ENCODE data around the gene STYX. TPM values are rescaled to one million over a fixed set of nuclear protein-coding genes. Genes with fewer than 3 reads are reported as not detected.
A peak's percentile ranks its signal among the peaks of the same experiment; 100 is the strongest.
"Not testable (repeated sequence)": the region's sequence is repeated elsewhere in the genome, so short reads cannot be mapped to it uniquely, and the experiment has no call there.

STYX gene
- total RNA-seq, 1 experiment from 2014 or later = 12.1 TPM

DNA sequence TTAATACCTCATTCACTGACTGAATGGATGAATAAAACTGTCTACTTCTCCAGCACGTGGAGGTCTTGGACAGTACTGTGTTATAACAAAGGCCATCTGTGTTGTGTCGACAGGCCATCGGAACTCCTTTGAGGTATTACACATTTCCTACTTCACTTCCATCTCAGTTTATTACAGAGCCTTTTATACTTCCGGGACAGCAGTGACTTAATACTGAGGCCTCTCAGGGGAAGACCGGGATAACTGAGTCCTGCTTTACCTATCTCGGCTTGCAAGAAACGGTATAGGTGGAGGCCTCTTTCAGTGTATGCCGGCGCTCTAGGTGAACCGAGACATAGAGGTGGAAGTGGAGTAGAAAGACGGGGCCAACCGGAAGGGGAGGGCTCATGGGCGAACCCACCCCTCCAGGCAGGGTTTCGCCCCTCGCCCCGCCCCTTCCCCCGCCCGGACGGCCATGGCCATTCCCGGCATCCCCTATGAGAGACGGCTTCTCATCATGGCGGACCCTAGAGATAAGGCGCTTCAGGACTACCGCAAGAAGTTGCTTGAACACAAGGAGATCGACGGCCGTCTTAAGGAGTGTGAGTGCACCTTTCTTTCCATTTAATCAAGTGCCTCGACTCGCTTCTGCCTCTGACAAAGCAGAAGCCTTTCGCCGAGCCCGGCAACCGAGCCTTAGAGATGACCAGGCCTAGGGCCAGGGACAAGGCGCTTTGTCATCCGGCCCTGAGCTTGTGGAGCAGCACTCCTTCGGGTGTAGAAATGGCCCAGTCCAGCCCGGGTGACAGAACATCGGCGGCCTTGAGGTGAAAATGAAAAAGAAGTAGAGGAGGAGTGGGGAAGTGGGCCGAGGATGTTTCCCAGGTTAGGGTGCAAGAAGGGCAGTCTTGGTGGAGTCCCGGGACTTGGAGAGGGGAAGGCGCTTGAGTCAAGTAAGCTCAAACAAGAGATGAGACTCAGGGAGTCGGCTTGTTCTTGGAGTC lies 23.0 kb upstream of the STYX start, which contains the start of gene PSMC6:
PSMC6 (plus strand) TSS at position 477 of the 983 bp plus-strand sequence; CDS start at position 497, 20 bp downstream.
- DNase-seq = peak; percentile 88
- no peaks in the 10 kb centered on the region for H3K9me3 ChIP-seq
- peaks cover 38% of the 10 kb centered on the region for H3K36me3 ChIP-seq
- H3K4me3 ChIP-seq = peak within 1 kb of the TSS; percentile 93
- no peaks in the 10 kb centered on the region for H3K27me3 ChIP-seq

DNA sequence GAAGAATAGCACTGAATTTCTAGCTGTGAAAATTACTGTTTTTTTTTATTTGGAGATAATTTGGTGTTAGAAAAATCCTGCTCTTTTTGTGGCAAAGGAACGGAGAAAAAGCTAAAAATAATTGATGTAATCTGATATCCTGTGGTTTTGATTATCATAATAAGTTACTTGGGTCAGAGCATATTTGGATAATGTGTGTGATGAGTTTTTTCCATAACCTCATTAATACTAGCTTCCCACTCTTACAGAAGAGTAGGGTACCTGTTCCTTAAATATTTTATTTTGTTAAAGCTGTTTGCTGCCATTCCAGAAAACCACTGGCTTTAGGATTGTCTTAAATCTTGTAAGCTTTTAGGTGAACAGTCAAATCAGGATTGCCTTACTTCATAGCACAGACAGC lies 18.3 kb upstream of the STYX start:
- H3K27me3 ChIP-seq = no peaks in the 10 kb centered on the region
- no peak for DNase-seq
- no peak overlapping the region for H3K4me3 ChIP-seq
- H3K9me3 ChIP-seq = no peaks in the 10 kb centered on the region
- H3K36me3 ChIP-seq = peaks cover 68% of the 10 kb centered on the region

DNA sequence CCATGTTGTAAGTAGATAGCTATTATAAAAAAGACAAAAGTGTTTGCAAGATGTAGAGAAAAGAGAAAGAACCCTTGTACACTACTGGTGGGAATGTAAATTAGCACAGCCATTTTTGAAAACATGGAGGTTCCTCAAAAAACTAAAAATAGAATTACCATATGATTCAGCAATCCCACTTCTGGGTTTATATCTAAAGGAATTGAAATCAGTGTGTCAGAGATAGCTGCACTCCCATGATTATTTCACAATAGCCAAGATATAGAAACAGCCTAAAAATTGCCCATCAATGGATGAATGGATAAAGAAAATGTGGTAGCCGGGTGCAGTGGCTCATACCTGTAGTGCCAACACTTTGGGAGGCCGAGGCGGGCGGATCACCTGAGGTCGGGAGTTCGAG lies 13.8 kb upstream of the STYX start:
- peaks cover 70% of the 10 kb centered on the region for H3K36me3 ChIP-seq
- H3K4me3 ChIP-seq = no peak overlapping the region
- no peaks in the 10 kb centered on the region for H3K9me3 ChIP-seq
- no peaks in the 10 kb centered on the region for H3K27me3 ChIP-seq
- no peak for DNase-seq

DNA sequence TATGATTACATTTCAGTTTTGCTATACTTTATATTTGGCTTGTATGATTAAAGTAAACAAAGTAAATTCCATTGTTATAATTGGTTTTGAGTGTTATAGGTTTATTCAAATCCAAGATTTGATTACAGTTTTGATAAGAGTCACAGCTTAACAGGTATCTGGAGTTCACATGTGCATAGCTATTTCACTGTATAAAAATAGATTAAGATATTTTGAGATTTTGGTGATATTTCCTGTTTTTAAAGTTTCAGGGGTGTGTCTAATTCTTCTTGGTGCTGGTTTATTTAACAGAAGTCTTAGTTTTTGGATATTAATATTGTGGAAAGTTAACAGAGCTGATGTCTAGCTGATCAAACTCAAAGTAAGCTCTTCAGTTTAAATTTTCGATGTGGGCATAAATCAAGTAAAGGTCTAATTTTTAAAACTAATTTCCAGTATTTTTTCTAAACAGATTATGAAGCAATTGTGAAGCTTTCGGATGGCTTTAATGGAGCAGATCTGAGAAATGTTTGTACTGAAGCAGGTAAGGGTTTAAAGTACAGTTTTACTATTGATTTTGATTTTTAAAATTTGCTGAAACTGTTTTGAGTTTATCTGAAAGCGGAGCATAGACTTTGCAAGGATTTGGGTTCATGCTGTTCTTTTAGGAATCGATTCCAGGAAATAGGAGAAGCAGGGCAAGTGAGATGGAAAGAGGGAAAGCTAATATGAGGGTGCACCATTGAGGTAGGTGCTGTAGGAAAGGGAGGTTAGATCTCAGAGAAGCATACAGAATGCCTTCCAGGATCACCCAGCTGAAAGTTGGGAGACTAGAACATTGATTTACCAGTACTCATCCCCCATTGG lies 6.2 kb upstream of the STYX start:
- Histone ChIP-seq H3K4me3 (no peak overlapping the region), H3K36me3 (peaks cover 64% of the 10 kb centered on the region), H3K9me3 (no peaks in the 10 kb centered on the region), H3K27me3 (no peaks in the 10 kb centered on the region)
- DNase-seq = no peak

DNA sequence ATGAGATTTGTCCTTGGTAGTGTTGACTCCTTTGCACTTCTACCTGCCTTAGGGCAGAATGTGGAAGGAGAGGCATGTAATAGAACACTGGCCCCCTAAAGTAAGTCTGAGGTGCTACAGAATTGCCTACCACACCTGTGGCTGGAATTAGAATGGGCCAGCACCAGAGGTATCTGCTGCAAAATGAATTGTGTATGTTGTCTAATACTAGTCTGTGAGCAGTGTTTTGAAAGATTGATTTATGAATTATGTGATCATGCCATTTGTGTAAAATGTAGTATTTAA lies 5.7 kb upstream of the STYX start:
- Histone ChIP-seq H3K9me3 (no peaks in the 10 kb centered on the region), H3K36me3 (peaks cover 58% of the 10 kb centered on the region), H3K4me3 (no peak overlapping the region), H3K27me3 (no peaks in the 10 kb centered on the region)
- no peak for DNase-seq

DNA sequence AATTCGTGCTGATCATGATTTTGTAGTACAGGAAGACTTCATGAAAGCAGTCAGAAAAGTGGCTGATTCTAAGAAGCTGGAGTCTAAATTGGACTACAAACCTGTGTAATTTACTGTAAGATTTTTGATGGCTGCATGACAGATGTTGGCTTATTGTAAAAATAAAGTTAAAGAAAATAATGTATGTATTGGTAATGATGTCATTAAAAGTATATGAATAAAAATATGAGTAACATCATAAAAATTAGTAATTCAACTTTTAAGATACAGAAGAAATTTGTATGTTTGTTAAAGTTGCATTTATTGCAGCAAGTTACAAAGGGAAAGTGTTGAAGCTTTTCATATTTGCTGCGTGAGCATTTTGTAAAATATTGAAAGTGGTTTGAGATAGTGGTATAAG lies 2.5 kb upstream of the STYX start:
- H3K36me3 ChIP-seq = peaks cover 36% of the 10 kb centered on the region
- H3K4me3 ChIP-seq, DNase-seq, H3K9me3 ChIP-seq, H3K27me3 ChIP-seq: not testable (repeated sequence)

DNA sequence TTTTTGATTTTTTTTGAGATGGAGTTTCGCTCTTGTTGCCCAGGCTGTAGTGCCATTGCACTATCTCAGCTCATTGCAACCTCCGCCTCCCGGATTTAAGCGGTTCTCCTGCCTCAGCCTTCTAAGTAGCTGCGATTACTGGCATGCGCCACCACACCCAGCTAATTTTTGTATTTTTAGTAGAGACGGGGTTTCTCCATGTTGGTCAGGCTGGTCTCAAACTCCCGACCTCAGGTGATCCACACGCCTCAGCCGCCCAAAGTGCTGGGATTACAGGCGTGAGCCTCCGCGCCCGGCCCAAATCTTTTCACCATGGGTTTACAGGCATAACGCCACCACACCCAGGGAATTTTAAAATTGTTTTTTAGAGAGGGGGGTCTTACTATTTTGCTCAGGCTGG lies 931 bp upstream of the STYX start:
- not testable (repeated sequence) for H3K4me3 ChIP-seq, DNase-seq, H3K9me3 ChIP-seq, H3K27me3 ChIP-seq
- peaks cover 23% of the 10 kb centered on the region for H3K36me3 ChIP-seq

DNA sequence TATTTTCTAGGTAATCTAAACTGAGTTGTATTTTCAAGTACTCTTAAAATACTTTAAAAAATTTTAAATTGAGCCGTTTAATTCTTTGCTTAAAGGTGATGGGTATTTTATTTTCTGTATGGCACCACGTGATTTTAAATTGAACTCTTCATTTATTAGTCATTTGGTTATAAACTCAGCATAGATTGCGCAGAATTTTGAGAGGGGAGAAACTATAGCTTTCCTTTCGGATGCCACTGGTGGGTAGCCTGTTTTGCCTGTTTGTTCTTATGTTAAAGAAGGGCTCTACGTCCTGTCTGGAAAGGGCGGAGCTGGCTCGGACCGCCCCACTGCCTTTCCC lies 411 bp upstream of the STYX start:
- Histone ChIP-seq H3K4me3 (peak overlapping the region; percentile 75), H3K27me3 (no peaks in the 10 kb centered on the region), H3K9me3 (no peaks in the 10 kb centered on the region), H3K36me3 (peaks cover 22% of the 10 kb centered on the region)
- no peak for DNase-seq

DNA sequence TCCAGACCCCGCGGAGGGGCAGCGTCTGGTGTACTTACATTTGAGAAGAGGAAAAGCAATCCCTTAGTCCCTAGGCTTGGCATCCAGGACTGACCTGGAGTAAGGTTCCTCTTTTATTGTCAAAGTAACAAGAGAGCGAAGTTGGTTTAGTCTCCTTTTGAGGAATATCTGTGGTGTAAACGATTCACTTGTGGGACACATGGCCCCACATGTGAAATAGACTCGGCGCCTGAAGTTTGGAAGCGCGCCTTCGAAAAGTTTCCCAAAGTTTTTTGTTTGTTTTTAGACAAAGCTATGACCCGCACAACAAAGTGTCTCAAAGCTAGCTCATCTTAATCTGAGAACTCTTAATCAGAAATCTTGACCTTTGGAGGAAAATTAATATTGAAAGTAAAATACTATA lies 744 bp downstream of the STYX start:
- Histone ChIP-seq H3K27me3 (no peaks in the 10 kb centered on the region), H3K9me3 (no peaks in the 10 kb centered on the region), H3K4me3 (peak overlapping the region; percentile 75), H3K36me3 (peaks cover 13% of the 10 kb centered on the region)
- no peak for DNase-seq

DNA sequence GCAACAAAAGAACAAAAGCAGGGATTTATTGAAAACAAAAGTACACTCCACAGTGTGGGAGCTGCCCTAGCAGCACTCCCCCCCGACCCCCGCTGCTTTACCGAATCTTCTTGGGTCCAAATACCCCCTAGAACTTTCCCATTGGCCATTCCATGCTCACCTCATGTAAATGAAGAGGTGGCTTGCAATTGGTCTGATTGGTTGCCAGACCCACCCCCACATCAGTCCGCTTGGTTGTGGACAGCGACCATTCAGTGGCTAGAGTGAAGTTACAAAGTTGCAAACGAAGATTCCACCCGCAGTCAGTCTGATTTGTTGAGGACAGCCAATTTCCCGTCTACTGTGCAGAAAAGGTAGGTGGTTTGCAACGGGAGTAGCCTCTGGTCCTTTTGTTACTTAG lies 3.9 kb downstream of the STYX start:
- no peak for DNase-seq
- Histone ChIP-seq H3K36me3 (no peaks in the 10 kb centered on the region; the same call in 1 of the 2 replicates), H3K27me3 (no peaks in the 10 kb centered on the region), H3K4me3 (no peak overlapping the region), H3K9me3 (no peaks in the 10 kb centered on the region)

DNA sequence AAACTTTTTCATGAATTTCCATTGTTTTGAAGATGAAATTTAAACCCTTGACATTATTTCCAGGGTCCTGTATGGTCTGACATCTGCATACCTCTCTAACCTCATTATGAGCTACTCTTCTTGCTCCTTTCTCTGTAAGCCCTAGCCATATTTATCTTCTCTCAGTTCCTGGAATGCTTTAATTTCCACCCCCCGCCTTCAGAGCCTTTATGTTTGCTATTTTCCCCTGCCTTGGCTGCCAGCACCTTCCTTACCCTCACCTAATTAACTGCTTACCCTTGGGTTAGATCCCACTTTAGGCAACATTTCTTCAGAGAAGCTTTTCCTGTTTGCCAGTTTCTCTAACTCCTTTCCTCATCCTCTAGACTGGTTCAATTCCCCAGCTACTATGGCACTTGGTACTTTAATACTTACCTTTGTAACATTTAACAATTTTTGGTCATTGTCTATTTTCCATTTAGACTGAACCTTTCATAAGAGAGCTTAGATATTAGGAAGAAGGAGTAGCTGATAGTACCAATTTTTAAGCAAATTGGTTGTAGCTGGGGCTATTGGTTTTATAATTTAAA lies 6.0 kb downstream of the STYX start:
- DNase-seq = no peak
- Histone ChIP-seq H3K27me3 (no peaks in the 10 kb centered on the region), H3K36me3 (no peaks in the 10 kb centered on the region; the same call in 1 of the 2 replicates)

DNA sequence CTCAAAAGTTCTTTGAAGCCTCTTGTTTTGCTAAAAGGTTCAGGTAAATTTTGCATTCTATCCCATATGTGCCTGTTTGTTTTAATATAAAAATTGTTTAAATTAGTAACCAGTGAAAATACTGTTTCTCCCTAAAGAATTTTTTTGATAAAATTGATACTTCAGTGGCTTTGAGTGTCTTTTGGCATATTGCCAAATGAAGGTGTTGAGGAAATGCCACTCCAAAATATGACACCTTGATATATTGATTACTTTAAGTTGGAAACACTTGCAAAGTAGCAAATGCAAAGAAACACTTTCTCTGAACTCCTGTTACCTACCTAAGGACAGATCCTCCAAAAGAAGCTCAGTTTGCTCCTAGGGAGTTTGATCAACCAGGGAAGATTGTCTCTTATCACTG lies 8.4 kb downstream of the STYX start:
- DNase-seq = no peak
- no peaks in the 10 kb centered on the region; the same call in 1 of the 2 replicates for H3K36me3 ChIP-seq
- H3K27me3 ChIP-seq = no peaks in the 10 kb centered on the region
- H3K4me3 ChIP-seq = no peak overlapping the region
- no peaks in the 10 kb centered on the region for H3K9me3 ChIP-seq

More for the DNA sequence above, 6.0 kb downstream of the STYX start:
- H3K4me3 ChIP-seq = no peak overlapping the region
- H3K9me3 ChIP-seq = no peaks in the 10 kb centered on the region

DNA sequence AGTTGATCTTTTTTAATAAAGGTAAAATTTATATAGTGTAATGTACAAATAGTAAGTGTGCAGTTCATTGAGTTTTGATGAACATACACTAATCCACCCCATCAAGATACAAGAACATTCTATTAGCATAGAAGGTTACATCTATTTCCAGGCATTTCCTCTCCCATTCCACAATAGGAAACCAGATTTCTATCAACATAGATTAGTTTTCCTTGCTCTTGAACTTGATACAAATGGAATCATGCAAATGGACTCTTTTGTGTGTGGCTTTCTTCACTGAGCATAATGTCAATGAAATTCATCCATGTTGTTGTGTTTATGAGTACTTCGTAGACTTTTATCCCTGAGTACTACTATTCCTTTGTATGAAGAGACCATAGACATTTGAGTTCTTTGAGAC lies 10.8 kb downstream of the STYX start:
- no peaks in the 10 kb centered on the region for H3K27me3 ChIP-seq
- H3K36me3 ChIP-seq = peaks cover 3% of the 10 kb centered on the region; the same call in 1 of the 2 replicates
- H3K9me3 ChIP-seq = no peaks in the 10 kb centered on the region
- DNase-seq = no peak
- no peak overlapping the region for H3K4me3 ChIP-seq

DNA sequence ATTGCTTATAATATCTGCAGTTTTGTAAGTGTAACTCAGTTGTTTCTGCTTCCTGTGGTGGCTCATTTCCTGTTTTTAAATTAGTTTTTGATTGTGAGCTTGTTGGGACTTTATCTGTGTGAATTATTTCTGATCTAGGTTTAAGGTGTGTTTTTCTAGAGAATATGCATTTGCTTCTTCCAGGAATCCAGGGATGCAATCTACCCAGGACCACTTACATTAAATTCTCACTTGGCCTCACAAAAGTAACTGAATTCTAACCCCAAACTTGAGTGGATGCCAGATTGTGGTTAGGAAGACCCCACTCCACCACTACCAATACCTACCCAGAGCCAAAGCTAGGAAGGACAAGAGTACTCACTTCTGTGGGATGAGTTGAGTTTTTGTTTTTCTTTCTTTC lies 11.9 kb downstream of the STYX start:
- Histone ChIP-seq H3K4me3 (no peak overlapping the region), H3K36me3 (peaks cover 3% of the 10 kb centered on the region; the same call in 1 of the 2 replicates), H3K9me3 (no peaks in the 10 kb centered on the region), H3K27me3 (no peaks in the 10 kb centered on the region)
- no peak for DNase-seq

DNA sequence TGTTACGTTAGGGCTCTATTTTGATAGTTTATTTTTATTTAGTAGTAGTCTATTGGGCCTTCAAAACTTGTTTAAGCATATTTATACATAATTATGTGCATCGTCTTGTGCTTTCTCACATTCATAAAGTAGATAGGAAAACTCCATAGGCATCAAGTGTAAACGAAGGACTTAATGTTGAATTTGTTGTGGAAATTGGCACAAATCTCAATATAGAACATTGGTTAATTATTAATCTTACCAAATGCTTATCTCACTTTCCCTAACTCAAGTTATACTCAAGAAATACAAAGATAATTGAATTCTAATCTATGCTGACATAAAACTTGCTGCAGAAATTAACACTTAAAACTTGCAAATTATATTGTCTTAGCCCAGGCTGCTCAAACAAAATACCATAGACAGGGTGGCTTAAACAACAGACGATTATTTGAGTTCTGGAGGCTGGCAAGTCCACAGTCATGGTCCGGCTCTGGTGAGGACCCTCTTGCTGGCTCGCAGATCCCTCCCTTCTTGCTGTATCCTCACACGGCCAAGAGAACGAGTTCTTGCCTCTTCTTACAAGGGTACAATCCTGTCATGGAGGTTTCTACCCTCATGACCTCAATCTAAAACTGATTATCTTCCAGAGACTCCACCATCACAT lies 18.8 kb downstream of the STYX start:
- H3K36me3 ChIP-seq = peaks cover 3% of the 10 kb centered on the region; the same call in 1 of the 2 replicates
- no peak overlapping the region for H3K4me3 ChIP-seq
- no peak for DNase-seq
- no peaks in the 10 kb centered on the region for H3K9me3 ChIP-seq
- H3K27me3 ChIP-seq = no peaks in the 10 kb centered on the region

DNA sequence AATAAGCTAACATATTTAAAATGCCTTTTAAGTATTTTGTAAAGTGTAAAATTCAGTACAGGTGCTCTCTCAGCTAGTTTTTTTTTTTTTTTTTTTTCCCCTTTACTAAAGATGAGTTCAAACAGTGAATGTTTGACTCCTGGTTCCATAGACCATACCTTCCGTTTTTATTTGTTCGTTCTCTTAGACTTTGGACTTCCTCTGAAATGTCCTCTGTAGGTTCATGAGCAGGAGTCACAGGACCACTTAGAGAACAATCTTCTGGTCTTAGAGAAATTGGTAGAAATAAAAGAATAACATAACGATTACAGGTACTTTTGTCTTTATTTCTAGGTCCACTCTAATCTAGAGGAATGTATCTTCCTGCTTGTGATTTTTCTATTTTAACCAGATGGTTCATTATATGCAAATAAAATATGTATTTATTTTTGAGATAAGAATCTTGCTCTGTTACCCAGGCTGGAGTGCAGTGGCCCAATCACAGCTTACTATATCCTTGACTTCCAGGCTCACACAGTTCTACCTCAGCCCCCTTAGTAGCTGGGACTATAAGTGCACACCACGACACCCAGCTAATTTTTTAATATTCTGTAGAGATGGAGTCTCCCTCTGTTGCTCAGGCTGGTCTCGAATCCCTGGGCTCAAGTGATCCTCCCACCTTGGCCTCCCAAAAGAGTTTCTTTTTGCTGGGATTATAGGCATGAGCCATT lies 25.8 kb downstream of the STYX start:
- H3K36me3 ChIP-seq = no peaks in the 10 kb centered on the region
- no peak overlapping the region for H3K4me3 ChIP-seq
- H3K9me3 ChIP-seq = no peaks in the 10 kb centered on the region
- no peaks in the 10 kb centered on the region for H3K27me3 ChIP-seq
- DNase-seq = no peak
